ENCODE data around the gene LTC4S.

DNA sequence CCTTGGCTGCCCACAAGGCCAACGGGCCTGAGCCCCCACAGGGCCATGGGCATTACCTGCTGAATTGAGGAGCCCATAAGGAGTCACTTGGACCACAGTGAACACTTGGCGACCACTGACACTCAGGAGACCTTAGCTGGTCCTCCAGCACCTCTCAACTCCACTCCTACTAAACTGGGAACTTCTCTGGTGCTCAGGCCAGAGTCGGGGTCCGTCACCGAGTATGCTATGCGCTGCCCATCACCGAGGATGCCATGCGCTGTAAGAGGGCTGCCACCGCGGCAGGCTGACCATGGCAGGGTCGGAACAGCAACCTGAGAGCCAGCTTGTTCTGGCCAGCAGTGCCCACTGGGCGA is 26.3 kb downstream of the LTC4S start:
- no peak for TF ChIP-seq POLR2A (IDR thresholded peaks at IDR 0.05; ENCODE audit: extremely low read depth, insufficient read length)
- TF ChIP-seq, protein P1, sequence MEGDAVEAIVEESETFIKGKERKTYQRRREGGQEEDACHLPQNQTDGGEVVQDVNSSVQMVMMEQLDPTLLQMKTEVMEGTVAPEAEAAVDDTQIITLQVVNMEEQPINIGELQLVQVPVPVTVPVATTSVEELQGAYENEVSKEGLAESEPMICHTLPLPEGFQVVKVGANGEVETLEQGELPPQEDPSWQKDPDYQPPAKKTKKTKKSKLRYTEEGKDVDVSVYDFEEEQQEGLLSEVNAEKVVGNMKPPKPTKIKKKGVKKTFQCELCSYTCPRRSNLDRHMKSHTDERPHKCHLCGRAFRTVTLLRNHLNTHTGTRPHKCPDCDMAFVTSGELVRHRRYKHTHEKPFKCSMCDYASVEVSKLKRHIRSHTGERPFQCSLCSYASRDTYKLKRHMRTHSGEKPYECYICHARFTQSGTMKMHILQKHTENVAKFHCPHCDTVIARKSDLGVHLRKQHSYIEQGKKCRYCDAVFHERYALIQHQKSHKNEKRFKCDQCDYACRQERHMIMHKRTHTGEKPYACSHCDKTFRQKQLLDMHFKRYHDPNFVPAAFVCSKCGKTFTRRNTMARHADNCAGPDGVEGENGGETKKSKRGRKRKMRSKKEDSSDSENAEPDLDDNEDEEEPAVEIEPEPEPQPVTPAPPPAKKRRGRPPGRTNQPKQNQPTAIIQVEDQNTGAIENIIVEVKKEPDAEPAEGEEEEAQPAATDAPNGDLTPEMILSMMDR (IDR thresholded peaks at IDR 0.05; ENCODE audit: low read depth, low read length), result no peak
- no peak for TF ChIP-seq MYC (IDR thresholded peaks at IDR 0.05; ENCODE audit: low read depth, low read length)
- no peak for TF ChIP-seq MAX (IDR thresholded peaks at IDR 0.05; ENCODE audit: low read depth, low read length)
